ENCODE measurements around the gene ARHGEF26. TPM values are rescaled to one million over a fixed set of nuclear protein-coding genes. Genes with fewer than 3 reads are reported as not detected.

The ARHGEF26 gene
- total RNA-seq, 2 donors from 2014 or later, result 16.9 to 17.1 TPM

- H3K36me3 ChIP-seq (replicated peaks in 1 of 2; ENCODE audit: insufficient read depth in 1 of 2, low read depth in 2 of 2), result no peaks in the 10 kb centered on the region
- TF ChIP-seq POLR2A (IDR thresholded peaks at IDR 0.05) (no peak), CTCF (IDR thresholded peaks at IDR 0.05) (no peak)
- DNase-seq (no peak), ATAC-seq (no peak)
- intact Hi-C loops (cut with DNase I), result no loop called here
- peaks cover 42% of the 10 kb centered on the region for H3K4me1 ChIP-seq
- H3K27me3 ChIP-seq, result no peaks in the 10 kb centered on the region
- WGBS, 2 donors, result 32 to 39% methylated on average over 5 of the region's 5 CpGs
- peak overlapping the region; percentile 4 to 70 (median 46) for H3K27ac ChIP-seq
- H3K9me3 ChIP-seq, result no peaks in the 10 kb centered on the region
- H3K4me3 ChIP-seq, result no peak overlapping the region
Observed at GRCh38 chr3:154137036-154137435, 15.8 kb downstream of the ARHGEF26 start.

- no peak overlapping the region for H3K27ac ChIP-seq
- ATAC-seq, result no peak
Observed at GRCh38 chr3:154139996-154140436, 18.8 kb downstream of the ARHGEF26 start.

GRCh38 chr3:154142608-154143007 lies 21.4 kb downstream of the ARHGEF26 start:
- WGBS, 2 donors, result 95 to 96% methylated on average over 2 of the region's 2 CpGs
- no peak overlapping the region for H3K27ac ChIP-seq
- ATAC-seq (no peak), DNase-seq (no peak)
- intact Hi-C loops (cut with DNase I), result no loop called here
- H3K36me3 ChIP-seq (replicated peaks in 1 of 2; ENCODE audit: insufficient read depth in 1 of 2, low read depth in 2 of 2), result no peaks in the 10 kb centered on the region
- no peaks in the 10 kb centered on the region for H3K27me3 ChIP-seq
- peaks cover under 1% of the 10 kb centered on the region for H3K4me1 ChIP-seq
- no peak overlapping the region for H3K4me3 ChIP-seq
- H3K9me3 ChIP-seq, result no peaks in the 10 kb centered on the region
- no peak for TF ChIP-seq CTCF (IDR thresholded peaks at IDR 0.05)
- TF ChIP-seq POLR2A (IDR thresholded peaks at IDR 0.05), result no peak

More at GRCh38 chr3:154139996-154140436, 18.8 kb downstream of the ARHGEF26 start:
- WGBS, 2 donors, result 67 to 68% methylated on average over 3 of the region's 3 CpGs
- Histone ChIP-seq H3K9me3 (no peaks in the 10 kb centered on the region), H3K4me1 (peaks cover 25% of the 10 kb centered on the region), H3K4me3 (no peak overlapping the region), H3K36me3 (replicated peaks in 1 of 2; ENCODE audit: insufficient read depth in 1 of 2, low read depth in 2 of 2) (no peaks in the 10 kb centered on the region), H3K27me3 (no peaks in the 10 kb centered on the region)
- intact Hi-C loops (cut with DNase I), result no loop called here
- TF ChIP-seq POLR2A (IDR thresholded peaks at IDR 0.05) (no peak), CTCF (IDR thresholded peaks at IDR 0.05) (no peak)
- DNase-seq, result no peak

GRCh38 chr3:154143873-154144272 lies 22.7 kb downstream of the ARHGEF26 start:
- Histone ChIP-seq H3K4me1 (no peaks in the 10 kb centered on the region), H3K27ac (no peak overlapping the region), H3K36me3 (replicated peaks in 1 of 2; ENCODE audit: insufficient read depth in 1 of 2, low read depth in 2 of 2) (no peaks in the 10 kb centered on the region), H3K27me3 (no peaks in the 10 kb centered on the region), H3K4me3 (no peak overlapping the region), H3K9me3 (no peaks in the 10 kb centered on the region)
- no peak for TF ChIP-seq CTCF (IDR thresholded peaks at IDR 0.05)
- no peak for TF ChIP-seq POLR2A (IDR thresholded peaks at IDR 0.05)
- ATAC-seq (no peak), DNase-seq (no peak)
- intact Hi-C loops (cut with DNase I), result no loop called here
- WGBS, 2 donors, result 91 to 96% methylated on average over 2 of the region's 2 CpGs

- H3K9me3 ChIP-seq, result no peaks in the 10 kb centered on the region
- no peak overlapping the region for H3K4me3 ChIP-seq
- TF ChIP-seq CTCF (IDR thresholded peaks at IDR 0.05) (no peak), POLR2A (IDR thresholded peaks at IDR 0.05) (no peak)
- H3K4me1 ChIP-seq, result no peaks in the 10 kb centered on the region
- intact Hi-C loops (cut with DNase I), result no loop called here
- no peak overlapping the region for H3K27ac ChIP-seq
- ATAC-seq (no peak), DNase-seq (no peak)
- H3K36me3 ChIP-seq (replicated peaks in 1 of 2; ENCODE audit: insufficient read depth in 1 of 2, low read depth in 2 of 2), result no peaks in the 10 kb centered on the region
- H3K27me3 ChIP-seq, result no peaks in the 10 kb centered on the region
- 52% methylated on average over 1 of the region's 1 CpG for WGBS, 2 donors
Observed at GRCh38 chr3:154144825-154145465, 23.8 kb downstream of the ARHGEF26 start.

Measured in body of pancreas (tissue), 4 donors.